Right lobe of liver (tissue), 6 donors: ENCODE measurements around the gene KCNE2. TPM values are rescaled to one million over a fixed set of nuclear protein-coding genes. Genes with fewer than 3 reads are reported as not detected.

ENCODE experiments used
- ATAC-seq, 4 donors: fragments of 200-7000 bp; cut with Tn5 transposase; one replicate each; pipeline ENCODE4 v1.9.1; 2020; ENCODE audit warnings: mild to moderate bottlenecking in 4 of 4, moderate library complexity in 4 of 4
- DNase-seq, 3 donors: peaks; one replicate each; pipeline ENCODE4 v3.0.0-alpha.2; 2020
- H3K27ac ChIP-seq, 3 donors: fragments of 200-600 bp; one replicate each; pipeline ENCODE4 v1.8.0; 2022
- H3K27me3 ChIP-seq, 2 donors: fragments of 200-600 bp; one replicate each; pipeline ENCODE4 v1.8.0; 2022
- H3K36me3 ChIP-seq, 4 donors: fragments of 200-600 bp; sonication (generic) in 1 of 4; one replicate each; pipeline versions ENCODE4 v1.5.1 to v1.8.0; 2017 to 2022; ENCODE audit warnings: control low read depth in 1 of 4
- H3K4me1 ChIP-seq, 4 donors: fragments of 200-600 bp; sonication (generic) in 1 of 4; one replicate each; pipeline versions ENCODE4 v1.5.1 to v1.8.0; 2017 to 2022; ENCODE audit warnings: control low read depth in 1 of 4
- H3K4me3 ChIP-seq, 3 donors: fragments of 200-600 bp; one replicate each; pipeline ENCODE4 v1.8.0; 2022
- H3K9me3 ChIP-seq, 4 donors: fragments of 200-600 bp; sonication (generic) in 1 of 4; one replicate each; pipeline versions ENCODE4 v1.5.1 to v1.8.0; 2017 to 2022; ENCODE audit warnings: control low read depth in 1 of 4
- POLR2A ChIP-seq: fragments of 450-650 bp; IDR thresholded peaks from one replicate; pipeline ENCODE4 v1.6.1; 2017; ENCODE audit warnings: antibody characterized with exemption, mild to moderate bottlenecking
- WGBS: methylation state at CpG from one replicate; pipeline ENCODE4 v1.1.6; 2018; ENCODE audit warnings: low coverage, low lambda C conversion rate; ENCODE audit not compliant: insufficient coverage; ENCODE audit errors: missing lambda C conversion rate; 5-methylcytosine and 5-hydroxymethylcytosine counted together
- intact Hi-C, 2 donors: fragments of 100-400 bp; cut with DNase I; formaldehyde crosslinking; loops; one replicate each; pipeline versions ENCODE4 v1.11.2 to v1.14.1; 2022
- total RNA-seq, 6 experiments: library from RNA; depleted of rRNA in 2 of 6; stranded (reverse); fragments of >200 nt in 2 of 6; fragmentation: NEBNext Ultra II Directional in 3 of 6; extraction: Animal tissue kit (Norgen Biotek cat#: 25700) in 3 of 6; gene quantifications; one replicate each; pipeline versions ENCODE4 v1.1.0 to v1.2.4, GENCODE V29; 2016 to 2023
- TF ChIP-seq, protein P1 (sequence below), 4 donors: fragments of 200-600 bp in 3 of 4; fragments of 450-650 bp in 1 of 4; IDR thresholded peaks; one replicate each; pipeline versions ENCODE4 v1.5.1 to v1.8.0; 2016 to 2022; ENCODE audit warnings: antibody characterized with exemption in 4 of 4, mild to moderate bottlenecking in 2 of 4
- donor health status: DM: no; HTN: yes; CAD: no.
- donor health status: DM: no; HTN: no; CAD: no.
- donor health status: DM: no; HTN: no; CAD: no.
- donor health status: DM: no; HTN: yes; CAD: no.
- donor health status: DM: no; HTN: yes; CAD: no.

The KCNE2 gene
- total RNA-seq, 6 experiments from 2014 or later: not detected

DNA sequence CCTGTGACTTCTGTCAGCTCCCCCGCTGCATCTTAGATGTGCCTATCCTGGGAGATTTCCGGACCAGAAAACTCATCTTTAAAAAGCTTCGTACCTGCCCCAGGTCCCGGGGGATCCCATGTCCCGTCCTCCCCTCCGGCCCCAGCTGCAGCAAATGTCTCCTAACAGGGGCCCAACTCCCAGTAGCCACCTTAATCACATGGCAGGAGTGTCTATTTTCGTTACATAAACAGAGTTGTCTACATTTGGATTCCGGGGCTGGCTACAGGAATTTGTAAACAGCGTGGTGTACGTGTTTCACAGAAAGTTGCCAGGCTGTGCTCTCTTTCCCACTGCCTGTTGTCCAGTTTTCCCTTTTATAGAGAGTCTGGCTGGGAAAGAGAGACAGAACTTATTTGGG is 17.9 kb upstream of the KCNE2 start:
- H3K27ac ChIP-seq: no peak overlapping the region
- TF ChIP-seq, protein P1, sequence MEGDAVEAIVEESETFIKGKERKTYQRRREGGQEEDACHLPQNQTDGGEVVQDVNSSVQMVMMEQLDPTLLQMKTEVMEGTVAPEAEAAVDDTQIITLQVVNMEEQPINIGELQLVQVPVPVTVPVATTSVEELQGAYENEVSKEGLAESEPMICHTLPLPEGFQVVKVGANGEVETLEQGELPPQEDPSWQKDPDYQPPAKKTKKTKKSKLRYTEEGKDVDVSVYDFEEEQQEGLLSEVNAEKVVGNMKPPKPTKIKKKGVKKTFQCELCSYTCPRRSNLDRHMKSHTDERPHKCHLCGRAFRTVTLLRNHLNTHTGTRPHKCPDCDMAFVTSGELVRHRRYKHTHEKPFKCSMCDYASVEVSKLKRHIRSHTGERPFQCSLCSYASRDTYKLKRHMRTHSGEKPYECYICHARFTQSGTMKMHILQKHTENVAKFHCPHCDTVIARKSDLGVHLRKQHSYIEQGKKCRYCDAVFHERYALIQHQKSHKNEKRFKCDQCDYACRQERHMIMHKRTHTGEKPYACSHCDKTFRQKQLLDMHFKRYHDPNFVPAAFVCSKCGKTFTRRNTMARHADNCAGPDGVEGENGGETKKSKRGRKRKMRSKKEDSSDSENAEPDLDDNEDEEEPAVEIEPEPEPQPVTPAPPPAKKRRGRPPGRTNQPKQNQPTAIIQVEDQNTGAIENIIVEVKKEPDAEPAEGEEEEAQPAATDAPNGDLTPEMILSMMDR (IDR thresholded peaks at IDR 0.05): no peak
- TF ChIP-seq POLR2A: no peak
- intact Hi-C loops: loop anchor here in 1 of 2 donors (5.0 kb wide), 1 partner anchor 424 kb away; no protein-coding TSS in a partner anchor
- no peak for DNase-seq
- 65% methylated on average over 9 of the region's 10 CpGs for WGBS
- no peak overlapping the region for H3K4me3 ChIP-seq
- no peaks in the 10 kb centered on the region for H3K9me3 ChIP-seq
- H3K27me3 ChIP-seq: no peaks in the 10 kb centered on the region
- no peak for ATAC-seq
- no peaks in the 10 kb centered on the region for H3K4me1 ChIP-seq
- H3K36me3 ChIP-seq: no peaks in the 10 kb centered on the region

DNA sequence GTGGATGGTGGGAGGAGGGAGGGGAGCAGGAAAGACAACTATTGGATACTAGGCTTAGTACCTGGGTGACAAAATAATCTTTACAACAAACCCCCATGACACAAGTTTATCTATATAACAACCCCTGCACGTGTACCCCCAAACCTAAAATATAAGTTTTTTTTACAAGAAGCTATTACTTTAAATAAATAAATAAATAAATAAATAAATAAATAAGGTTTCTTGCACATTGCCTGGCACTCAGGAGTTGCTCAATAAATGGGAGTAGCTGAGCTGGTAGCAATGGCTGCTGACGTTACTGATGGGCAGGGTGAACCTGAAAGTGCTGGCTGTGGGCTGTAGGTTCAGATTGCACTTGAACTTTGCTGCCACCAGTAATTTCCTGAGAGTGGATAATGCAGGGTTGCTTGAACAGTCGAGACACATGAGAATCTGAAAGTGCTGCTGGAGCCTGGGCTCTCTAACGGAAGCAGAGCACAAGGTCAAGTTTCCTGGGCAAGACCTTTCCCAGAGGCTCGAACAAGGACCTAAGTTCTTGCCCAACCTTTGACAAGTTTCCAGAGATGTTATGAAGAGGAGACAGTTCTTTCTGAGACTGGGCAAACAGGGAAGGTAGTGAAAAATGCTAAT is 14.8 kb upstream of the KCNE2 start:
- 40% methylated on average over 5 of the region's 5 CpGs for WGBS
- Histone ChIP-seq H3K4me1 (no peaks in the 10 kb centered on the region), H3K27me3 (no peaks in the 10 kb centered on the region), H3K9me3 (no peaks in the 10 kb centered on the region), H3K27ac (no peak overlapping the region), H3K36me3 (no peaks in the 10 kb centered on the region), H3K4me3 (no peak overlapping the region)
- ATAC-seq (no peak), DNase-seq (no peak)
- intact Hi-C loops: loop anchor here in 1 of 2 donors (5.0 kb wide), 1 partner anchor 427 kb away; no protein-coding TSS in a partner anchor
- TF ChIP-seq, protein P1 (IDR thresholded peaks at IDR 0.05): no peak
- no peak for TF ChIP-seq POLR2A

DNA sequence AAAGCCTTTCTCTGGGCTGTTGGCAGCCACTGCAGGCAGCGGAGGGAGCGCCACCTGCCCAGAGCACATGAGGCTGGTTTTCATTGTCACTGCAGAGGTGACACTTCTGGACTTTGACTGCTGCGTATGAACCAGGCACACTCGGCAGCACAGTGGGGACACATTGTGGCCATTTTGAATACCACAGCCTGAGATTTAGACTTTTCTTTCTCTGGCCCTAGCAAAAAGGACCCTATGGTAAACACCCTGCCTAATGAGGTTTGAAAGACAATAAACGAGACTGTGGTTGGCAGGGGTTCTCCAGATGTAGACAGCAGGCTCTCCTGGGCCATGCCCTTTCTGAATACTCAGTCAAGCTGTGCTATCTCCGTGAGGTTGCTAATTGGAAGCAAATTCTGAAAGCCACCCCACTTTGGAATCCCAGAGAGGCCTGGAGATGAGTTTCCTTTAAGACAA is 12.0 kb upstream of the KCNE2 start:
- H3K36me3 ChIP-seq: no peaks in the 10 kb centered on the region
- no peak overlapping the region for H3K4me3 ChIP-seq
- H3K27ac ChIP-seq: peak overlapping the region in 1 of 3 donors; percentile 56
- no peaks in the 10 kb centered on the region for H3K4me1 ChIP-seq
- ATAC-seq: peak; percentile 98 to 99 (median 98)
- no peaks in the 10 kb centered on the region for H3K27me3 ChIP-seq
- H3K9me3 ChIP-seq: no peaks in the 10 kb centered on the region
- TF ChIP-seq, protein P1 (IDR thresholded peaks at IDR 0.05): peak; percentile 68 to 89 (median 78)
- no peak for TF ChIP-seq POLR2A
- peak; percentile 57 to 75 (median 70) for DNase-seq
- intact Hi-C loops: no loop called here
- WGBS: 21% methylated on average over 6 of the region's 6 CpGs

DNA sequence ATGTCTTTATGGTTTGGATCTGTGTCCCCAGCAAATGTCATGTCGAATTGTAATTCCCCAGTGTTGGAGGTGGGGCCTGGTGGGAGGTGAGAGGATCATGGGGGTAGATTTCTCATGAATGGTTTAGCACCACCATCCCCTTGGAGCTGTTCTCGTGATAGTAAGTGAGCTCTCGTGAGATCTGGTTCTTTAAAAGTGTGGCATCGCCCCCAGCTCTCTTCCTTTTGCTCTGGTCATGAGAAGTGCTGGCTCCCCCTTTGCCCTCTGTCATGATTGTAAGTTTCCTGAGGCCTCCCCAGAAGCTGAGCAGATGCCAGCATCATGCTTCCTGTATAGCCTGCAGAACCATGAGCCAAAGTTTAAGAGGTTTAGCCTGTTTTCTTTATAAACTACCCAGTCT is 11.2 kb upstream of the KCNE2 start:
- no peaks in the 10 kb centered on the region for H3K36me3 ChIP-seq
- no peak overlapping the region for H3K4me3 ChIP-seq
- intact Hi-C loops: no loop called here
- WGBS: 83% methylated on average over 1 of the region's 4 CpGs
- DNase-seq (peak in 1 of 3 donors; percentile 33), ATAC-seq (no peak)
- no peaks in the 10 kb centered on the region for H3K4me1 ChIP-seq
- H3K27me3 ChIP-seq: no peaks in the 10 kb centered on the region
- TF ChIP-seq, protein P1 (IDR thresholded peaks at IDR 0.05): no peak
- no peak for TF ChIP-seq POLR2A
- no peak overlapping the region for H3K27ac ChIP-seq
- no peaks in the 10 kb centered on the region for H3K9me3 ChIP-seq
